ENCODE data around the gene TMCO6.

DNA sequence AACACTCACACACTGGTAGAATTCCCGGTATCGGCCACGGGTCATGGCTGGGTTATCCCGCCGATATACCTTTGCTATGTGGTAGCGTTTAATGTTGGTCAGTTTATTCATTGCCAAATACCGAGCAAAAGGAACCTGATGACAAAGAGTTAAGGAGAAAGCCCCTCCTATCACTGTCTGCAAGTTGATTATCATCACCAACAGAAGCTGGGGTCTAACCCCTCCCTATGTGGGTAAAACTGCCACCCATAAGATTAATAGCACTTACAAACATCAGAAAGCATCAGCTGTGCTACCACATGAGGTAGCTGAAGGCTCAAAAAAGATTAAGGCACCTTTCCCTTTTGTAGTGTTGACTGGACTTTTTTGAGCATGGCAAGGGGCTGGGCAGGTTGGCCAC, 39.7 kb downstream of the TMCO6 start:
- TF ChIP-seq, protein P1, sequence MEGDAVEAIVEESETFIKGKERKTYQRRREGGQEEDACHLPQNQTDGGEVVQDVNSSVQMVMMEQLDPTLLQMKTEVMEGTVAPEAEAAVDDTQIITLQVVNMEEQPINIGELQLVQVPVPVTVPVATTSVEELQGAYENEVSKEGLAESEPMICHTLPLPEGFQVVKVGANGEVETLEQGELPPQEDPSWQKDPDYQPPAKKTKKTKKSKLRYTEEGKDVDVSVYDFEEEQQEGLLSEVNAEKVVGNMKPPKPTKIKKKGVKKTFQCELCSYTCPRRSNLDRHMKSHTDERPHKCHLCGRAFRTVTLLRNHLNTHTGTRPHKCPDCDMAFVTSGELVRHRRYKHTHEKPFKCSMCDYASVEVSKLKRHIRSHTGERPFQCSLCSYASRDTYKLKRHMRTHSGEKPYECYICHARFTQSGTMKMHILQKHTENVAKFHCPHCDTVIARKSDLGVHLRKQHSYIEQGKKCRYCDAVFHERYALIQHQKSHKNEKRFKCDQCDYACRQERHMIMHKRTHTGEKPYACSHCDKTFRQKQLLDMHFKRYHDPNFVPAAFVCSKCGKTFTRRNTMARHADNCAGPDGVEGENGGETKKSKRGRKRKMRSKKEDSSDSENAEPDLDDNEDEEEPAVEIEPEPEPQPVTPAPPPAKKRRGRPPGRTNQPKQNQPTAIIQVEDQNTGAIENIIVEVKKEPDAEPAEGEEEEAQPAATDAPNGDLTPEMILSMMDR (IDR thresholded peaks at IDR 0.05) = no peak
- TF ChIP-seq EP300 (IDR thresholded peaks at IDR 0.05) (no peak), POLR2A (IDR thresholded peaks at IDR 0.05) (no peak), POLR2AphosphoS5 (IDR thresholded peaks at IDR 0.05) (no peak)

All from suprapubic skin (tissue), 4 donors.